ENCODE measurements around the gene PARD3.

The PARD3 gene

GRCh38 chr10:34169131-34169530, 646.0 kb downstream of the PARD3 start:
- no peak for DNase-seq

- no peak for DNase-seq
Observed at GRCh38 chr10:34168439-34168838, 646.7 kb downstream of the PARD3 start.

GRCh38 chr10:34166823-34167222, 648.3 kb downstream of the PARD3 start:
- no peak for DNase-seq

GRCh38 chr10:34166354-34166753, 648.7 kb downstream of the PARD3 start:
- no peak for DNase-seq

- DNase-seq = no peak
Observed at GRCh38 chr10:34164029-34164428, 651.1 kb downstream of the PARD3 start.

- no peak for DNase-seq
Observed at GRCh38 chr10:34163075-34163905, 651.8 kb downstream of the PARD3 start.

GRCh38 chr10:34161777-34162370, 653.2 kb downstream of the PARD3 start:
- DNase-seq = no peak

GRCh38 chr10:34160595-34160994, 654.5 kb downstream of the PARD3 start:
- no peak for DNase-seq

- DNase-seq = no peak
Observed at GRCh38 chr10:34157501-34157900, 657.6 kb downstream of the PARD3 start.

- no peak for DNase-seq
Observed at GRCh38 chr10:34156781-34157425, 658.2 kb downstream of the PARD3 start.

- DNase-seq = no peak
Observed at GRCh38 chr10:34155812-34156211, 659.3 kb downstream of the PARD3 start.

GRCh38 chr10:34154383-34154900, 660.7 kb downstream of the PARD3 start:
- DNase-seq = no peak

- no peak for DNase-seq
Observed at GRCh38 chr10:34153663-34154382, 661.3 kb downstream of the PARD3 start.

- DNase-seq = no peak
Observed at GRCh38 chr10:34152434-34152833, 662.7 kb downstream of the PARD3 start.

- DNase-seq = no peak
Observed at GRCh38 chr10:34151931-34152330, 663.2 kb downstream of the PARD3 start.

- no peak for DNase-seq
Observed at GRCh38 chr10:34151481-34151880, 663.6 kb downstream of the PARD3 start.

GRCh38 chr10:34150103-34150502, 665.0 kb downstream of the PARD3 start:
- DNase-seq = no peak

GRCh38 chr10:34148305-34148657, 666.8 kb downstream of the PARD3 start:
- no peak for DNase-seq

GRCh38 chr10:34147641-34148304, 667.3 kb downstream of the PARD3 start:
- DNase-seq = no peak

- DNase-seq = no peak
Observed at GRCh38 chr10:34145715-34146114, 669.4 kb downstream of the PARD3 start.

- DNase-seq = no peak
Observed at GRCh38 chr10:34143466-34143865, 671.6 kb downstream of the PARD3 start.

- DNase-seq = no peak
Observed at GRCh38 chr10:34141032-34141680, 673.9 kb downstream of the PARD3 start.

Measured in CD4-positive, alpha-beta T cell treated with Interleukin-10 for 1 hour (primary cell).